C1 segment of cervical spinal cord (tissue), 14 donors: ENCODE measurements around the gene CARD11.

Experiments used
- DNase-seq, 14 donors: peaks; one replicate each; lab custom pipeline; 2025; lab: John Stamatoyannopoulos, UW

CARD11 gene

DNA sequence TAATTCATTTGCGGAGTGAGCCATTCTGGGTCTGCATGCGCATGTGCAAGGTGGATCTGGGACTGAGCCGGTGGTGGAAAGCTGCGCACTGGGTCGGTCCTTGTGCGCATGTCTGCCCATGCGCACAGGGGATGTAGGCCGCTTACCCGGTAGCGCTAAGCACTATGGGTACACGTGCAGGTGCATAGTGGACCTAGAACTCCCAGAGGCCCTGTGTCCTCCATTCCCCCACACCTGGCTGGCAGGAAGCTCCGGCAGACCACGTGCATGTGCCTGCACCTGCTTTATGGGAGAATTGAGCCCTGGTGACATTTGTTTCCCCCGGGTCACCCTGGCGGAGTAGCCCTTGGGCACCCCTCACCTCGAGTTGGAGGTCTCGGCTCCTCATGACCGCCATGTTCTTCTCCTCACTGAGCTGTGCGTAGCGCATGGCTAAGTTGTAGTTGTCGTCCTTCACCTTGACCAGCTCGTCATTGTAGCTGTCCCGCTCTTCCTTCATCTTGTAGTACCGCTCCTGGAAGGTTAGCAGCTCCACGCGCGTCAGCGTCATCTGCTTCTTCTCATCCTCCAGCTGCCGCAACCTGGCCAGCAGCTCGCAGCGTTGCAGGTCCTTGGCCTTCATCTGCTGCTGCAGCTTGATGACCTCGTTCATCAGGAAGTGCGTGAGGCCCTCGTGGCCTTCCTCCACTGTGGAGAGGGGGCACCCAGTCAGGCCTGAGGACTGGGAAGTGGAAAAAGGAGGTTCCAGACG is 99.6 kb downstream of the CARD11 start:
- DNase-seq = no peak

DNA sequence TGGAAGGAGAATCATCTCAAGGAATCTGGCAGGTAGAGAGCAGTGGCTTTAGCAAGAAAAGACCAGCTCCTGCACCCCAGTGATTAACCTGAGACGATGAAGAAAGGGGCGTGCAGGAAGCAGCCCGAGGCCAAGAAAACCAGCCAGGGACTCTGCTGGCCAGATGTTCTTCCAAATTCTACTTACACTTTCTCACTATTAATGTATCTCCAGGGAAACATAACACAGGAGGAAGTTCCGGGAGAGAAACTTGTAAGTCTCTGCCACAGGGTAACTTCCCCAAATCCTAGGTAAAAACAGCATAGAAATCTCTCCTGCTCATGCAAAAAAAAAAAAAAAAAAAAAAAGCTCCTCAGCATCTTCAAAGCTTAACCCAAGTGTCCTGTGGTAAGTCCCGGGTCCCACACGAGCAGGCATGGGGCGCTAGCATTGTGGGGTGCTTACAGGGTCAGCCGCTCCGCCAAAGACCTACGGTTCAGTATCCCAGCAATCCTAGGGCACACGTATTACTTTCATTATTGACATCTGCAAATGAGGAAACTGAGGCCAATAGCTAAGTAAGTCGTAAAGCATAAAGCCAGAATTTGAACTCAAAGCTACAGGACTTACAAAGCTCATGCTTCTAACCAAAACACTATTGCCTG is 102.3 kb downstream of the CARD11 start:
- DNase-seq = no peak

DNA sequence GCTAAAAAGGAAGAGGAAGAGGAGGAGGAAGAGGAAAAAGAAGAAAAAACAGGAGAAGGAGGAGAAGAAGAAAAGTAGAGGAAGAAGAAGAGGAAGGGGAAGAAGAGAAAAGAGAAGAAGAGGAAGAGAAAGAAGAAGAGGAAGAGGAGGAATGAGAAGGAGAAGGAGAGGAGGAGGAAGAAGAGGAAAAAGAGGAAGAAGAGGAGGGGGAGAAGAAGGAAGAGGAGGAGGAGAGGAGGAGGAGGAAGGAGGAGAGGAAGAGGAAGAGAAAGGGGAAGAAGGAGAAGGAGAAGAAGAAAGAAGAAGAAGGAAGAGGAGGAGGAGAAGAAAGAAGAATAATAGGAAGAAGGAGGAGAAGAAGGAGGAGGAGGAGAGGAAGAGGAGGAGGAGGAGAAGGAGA is 103.2 kb downstream of the CARD11 start:
- no peak for DNase-seq

DNA sequence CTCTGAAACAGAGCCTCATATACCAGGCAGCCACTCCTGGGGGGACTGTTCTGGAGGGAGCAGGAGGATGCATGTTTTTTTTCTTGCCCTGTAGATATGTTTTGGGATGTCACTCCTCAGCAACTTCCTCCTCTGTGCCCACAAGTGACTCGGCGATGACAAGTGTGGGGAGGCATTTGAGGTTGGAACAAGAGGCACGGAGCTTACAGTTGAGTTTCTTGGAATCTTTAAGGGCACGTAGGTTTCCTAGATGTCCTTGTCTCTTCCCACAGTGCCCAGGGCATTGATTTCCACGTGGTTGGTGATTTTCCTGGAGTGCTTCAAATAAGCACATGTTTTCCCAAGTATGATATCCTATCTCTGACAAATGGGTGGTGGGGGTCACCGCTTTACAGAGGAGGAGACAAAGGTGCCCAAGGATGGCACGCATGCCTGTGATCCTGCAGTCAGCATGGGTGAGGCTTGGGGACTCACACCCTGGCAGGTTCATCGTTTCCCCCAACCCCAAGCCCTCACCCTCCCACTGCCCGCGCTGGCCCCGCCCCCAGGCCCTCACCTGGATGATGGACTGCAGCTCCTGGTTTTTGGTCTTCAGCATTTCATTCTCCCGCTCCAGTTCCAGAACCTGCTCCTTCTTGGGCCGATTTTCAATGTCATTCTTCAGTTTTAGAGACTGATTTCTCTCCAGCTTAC is 104.3 kb downstream of the CARD11 start:
- no peak for DNase-seq

DNA sequence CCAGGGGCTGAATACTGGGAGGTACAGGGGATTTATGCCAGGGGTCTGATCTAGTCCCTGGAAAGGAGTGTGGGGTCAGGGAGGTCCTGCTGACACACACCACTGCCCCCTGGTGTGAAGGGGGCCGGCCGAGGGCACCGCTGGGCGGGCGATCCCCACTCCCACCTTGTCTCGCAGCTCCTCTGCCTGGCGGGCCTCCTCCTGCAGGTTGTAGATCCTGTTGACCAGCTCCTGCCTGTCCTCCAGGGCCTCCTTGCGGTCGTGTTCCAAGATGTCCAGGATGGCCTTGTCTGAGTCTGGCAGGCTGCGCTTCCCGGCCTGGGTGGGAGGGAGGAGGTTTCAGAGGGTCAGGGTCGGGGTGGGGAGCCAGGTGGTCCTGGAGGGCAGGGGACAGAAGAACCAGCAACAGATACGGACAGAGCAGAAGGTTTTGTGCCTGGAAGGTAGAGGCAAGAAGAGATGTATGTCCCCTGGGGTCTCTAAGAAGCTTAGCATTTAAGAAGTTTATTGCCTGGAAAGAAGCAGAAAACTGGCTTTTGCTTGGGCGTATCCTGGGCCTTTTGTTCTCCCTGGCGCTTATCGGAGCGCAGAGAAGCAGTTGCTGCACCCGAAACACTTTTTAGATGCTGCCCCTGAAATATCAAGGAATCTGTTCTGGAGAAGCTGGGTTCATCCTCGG is 105.0 kb downstream of the CARD11 start:
- no peak for DNase-seq

DNA sequence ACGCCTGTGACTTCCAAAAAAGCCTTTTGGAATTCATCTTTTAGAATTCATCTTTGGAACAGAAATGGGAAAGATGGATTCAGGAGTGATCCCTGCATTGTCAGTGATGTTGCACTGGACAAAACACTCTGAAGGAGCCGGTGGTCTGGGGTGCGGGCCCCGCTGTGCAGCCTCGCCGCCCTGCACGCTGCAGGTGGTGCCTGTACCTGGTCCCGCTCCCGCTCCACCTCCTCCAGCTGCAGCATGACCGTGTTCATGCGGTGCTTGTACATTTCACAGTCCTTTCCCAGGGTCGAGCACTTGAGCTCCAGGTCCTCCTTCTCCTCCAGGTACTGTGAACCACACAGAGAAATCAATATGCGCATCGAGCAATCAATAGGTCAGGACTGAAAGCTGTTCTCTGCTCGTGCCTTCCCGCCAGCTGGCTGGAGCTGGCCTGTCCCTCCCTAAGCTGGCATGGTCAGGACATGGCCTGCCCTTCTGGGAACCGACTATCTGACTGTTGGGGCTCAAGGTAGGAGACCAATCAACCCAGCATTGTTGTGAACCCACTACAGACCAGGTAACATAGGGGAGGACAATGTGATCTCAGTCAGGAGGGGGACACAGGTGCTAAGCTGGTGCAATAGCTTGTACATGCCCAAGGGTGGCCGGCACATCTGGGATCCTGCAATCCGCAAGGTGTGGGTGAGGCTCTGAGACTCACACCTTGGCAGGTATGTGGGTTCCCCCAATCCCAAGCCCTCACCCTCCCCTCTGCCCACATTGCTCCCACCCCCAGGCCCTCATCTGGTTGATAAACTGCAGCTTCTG is 105.8 kb downstream of the CARD11 start:
- DNase-seq = no peak

DNA sequence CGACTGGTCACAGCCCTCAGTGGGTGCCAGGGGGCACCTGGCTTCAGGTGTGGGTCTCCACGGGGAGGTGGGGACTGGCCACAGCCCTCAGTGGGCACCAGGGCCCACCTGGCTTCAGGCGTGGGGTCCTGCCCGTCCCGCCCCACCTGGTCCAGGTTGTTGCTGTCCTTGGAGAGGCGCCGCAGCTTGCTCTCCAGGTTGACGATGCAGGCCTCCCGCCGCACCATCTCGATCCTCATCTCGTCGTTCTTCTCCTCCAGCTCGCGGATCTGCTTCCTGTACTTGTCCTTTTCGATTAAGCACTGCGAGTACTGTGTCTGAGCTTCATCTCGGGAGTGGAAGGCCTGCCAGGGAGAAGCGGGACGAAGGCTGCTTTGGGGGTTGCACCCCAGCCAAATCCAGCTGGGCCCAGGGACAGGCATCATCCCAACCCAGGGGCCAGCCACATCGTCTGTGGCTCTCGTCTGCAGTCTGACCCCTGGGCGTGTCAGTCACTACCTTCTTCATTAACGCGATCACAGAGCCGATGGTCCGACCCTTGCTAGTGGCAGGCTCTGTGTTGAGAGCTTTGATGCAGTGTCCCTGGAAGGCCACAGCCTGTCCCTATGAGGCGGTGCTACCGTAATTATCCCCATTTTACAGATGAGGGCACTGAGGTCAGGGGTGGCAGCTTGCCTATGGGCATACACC is 106.6 kb downstream of the CARD11 start:
- DNase-seq = no peak

DNA sequence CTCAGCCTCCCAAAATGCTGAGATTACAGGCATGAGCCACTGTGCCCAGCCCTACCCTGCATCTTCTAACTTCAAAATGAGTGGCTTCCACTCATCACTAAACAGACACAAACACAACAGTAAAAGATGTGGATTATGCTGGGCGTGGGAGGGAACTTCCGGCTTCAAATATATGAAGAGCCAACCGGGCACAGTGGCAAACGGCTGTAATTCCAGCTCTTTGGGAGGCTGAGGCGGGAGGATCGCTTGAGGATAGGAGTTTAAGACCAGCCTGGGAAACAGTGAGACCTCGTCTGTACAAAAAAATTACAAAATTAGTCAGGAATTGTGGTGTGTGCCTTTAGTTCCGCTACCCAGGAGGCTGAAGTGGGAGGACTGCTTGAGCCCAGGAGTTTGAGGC is 107.4 kb downstream of the CARD11 start:
- DNase-seq = no peak

DNA sequence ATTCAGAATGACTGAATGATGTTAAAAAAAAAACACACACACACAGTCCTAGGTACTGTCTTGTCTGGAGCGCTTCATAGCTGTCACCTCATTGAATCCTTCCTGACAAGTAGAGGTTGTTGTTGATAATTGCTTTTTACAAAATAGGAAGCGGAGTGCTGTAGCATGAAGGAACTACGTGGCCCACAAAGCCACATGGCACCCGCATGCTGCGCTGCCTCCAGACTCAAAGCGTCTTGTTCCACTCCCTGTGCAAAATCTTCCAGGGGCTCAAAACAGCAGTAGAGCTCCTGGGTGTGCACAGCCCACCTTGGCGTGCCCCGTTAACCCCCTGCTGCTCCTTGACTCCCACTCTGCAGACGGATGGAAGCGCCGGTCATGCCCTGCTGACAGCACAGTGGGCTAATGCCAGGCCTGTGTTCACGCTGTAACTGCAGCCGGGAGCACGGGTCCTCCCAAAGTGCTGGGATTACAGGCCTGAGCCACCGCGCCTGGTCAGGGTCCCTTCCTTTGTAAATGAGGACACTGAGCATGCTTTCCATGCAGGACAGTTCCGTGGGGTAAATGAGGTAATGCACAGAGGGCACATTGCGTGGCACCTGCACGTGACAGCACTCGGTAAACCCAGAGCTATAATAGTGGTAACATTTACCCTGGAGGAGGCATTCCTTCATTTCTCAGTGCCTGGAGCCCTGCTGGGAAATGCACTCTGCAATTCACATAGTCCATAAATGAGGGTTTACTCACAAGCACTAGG is 108.5 kb downstream of the CARD11 start:
- peak in 1 of 14 donors; percentile 22 for DNase-seq

DNA sequence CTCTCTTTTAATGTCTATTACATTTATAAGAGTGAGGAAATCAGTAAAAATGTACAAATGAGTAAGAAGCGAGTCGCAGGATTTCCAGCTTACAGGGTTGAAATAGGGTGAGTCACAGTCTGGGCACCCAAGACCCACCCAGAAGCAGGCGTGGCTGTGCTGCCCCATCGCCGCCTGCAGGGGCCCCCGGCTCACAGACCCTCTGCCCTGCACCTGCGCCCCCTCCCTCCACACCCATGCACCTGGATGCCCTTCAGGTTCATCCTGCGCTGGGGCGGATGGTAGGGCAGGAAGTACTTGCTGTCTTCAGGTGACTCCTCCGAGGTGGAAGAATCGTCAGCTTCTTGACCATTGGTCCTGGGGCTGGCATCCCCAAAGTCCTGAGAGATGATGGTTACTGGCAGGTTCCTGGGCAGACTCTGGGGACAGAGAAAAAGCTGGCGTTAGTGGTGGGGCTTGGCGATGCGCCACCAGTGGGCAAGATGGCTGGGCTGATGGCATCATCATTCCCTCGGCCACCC is 109.4 kb downstream of the CARD11 start:
- DNase-seq = no peak

DNA sequence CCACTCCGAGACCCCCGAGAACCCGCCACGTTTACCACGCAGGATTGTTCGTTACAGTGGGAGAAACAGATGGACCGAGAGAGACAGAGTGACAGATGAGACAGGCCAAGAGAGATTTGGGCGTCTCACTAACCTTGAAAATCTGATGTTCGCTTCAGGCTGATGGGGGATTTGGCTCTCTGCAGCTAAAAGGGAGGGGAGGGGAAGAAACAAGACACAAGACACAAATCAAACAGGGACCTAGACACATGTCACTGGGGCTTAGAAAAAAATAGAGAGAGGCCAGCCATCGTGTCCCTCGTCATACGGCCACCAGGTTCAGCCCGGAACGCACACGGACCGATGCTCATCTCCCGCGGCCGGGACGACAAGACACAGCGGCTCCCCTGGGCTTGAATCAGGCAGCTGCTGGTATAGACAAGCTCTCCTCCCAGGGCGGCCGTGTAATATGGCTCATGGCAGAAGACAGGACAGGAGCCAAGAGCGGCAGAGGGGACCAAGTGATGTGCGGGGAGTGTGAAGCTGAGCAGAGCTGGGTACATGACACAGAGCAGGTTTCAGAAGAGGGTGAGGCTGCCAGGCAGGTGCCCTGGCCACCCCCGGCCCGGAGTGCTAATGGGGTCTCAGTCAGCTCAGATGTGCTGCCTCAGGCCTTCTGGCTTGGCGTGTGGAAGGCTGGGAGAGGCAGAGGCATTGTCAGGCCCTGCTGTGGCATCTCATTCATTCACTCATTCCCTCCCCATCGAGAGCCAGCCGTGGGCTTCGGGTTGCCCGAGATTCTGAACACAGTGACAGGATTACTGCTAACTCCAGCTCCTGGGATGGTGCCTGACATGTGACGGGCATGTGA is 111.0 kb downstream of the CARD11 start:
- DNase-seq = no peak

DNA sequence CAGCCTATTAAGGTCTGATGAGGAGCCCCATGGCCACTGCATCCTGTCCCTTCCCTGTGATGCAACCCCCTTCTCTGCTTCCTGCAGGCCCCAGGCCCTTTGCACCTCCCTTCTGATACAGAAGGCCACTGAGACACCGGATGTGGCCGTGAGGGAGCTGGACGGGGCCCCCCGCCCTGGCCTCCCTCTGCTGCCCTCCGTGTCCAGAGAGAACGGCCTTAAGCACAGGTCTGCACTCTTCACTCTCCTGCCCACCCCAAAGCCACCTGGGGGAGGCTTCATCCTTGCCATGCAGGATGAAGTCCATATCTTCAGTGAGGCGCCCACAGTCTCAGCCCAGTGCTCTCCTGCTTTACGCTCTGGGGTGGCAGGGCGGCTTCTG is 112.6 kb downstream of the CARD11 start:
- no peak for DNase-seq

DNA sequence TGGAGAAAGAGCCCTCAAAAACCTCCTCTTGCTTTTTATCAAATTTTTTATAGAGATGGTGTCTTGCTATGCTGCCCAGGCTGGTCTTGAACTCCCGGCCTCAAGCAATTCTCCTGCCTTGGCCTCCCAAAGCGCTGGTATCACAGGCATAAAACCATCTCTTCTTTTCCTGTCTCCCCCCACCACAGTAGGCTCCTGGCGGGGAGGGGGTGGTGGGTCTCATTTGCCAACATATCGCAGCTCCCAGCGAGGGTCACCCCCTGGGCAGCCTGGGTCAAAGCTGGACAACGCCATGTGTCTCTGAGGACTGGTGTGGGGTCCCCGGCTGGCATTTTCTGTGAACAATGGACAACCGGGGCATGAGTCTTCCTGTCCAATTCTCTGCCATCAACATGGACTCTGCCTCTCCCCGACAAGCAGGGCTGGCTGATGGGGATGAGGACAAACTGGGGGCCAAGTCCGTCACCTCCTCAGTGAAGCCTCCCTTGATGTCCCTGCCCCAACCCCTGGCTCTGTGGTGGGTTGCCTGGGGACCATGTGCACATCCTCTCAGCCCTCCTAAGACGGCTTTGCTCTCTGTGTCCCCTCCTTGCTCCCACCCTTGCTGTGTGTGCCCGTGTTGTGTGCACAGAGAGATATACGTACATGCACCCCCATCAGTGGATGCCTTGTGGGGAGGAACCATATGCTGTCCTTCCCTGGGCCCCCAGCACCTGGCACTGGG is 113.2 kb downstream of the CARD11 start:
- no peak for DNase-seq

DNA sequence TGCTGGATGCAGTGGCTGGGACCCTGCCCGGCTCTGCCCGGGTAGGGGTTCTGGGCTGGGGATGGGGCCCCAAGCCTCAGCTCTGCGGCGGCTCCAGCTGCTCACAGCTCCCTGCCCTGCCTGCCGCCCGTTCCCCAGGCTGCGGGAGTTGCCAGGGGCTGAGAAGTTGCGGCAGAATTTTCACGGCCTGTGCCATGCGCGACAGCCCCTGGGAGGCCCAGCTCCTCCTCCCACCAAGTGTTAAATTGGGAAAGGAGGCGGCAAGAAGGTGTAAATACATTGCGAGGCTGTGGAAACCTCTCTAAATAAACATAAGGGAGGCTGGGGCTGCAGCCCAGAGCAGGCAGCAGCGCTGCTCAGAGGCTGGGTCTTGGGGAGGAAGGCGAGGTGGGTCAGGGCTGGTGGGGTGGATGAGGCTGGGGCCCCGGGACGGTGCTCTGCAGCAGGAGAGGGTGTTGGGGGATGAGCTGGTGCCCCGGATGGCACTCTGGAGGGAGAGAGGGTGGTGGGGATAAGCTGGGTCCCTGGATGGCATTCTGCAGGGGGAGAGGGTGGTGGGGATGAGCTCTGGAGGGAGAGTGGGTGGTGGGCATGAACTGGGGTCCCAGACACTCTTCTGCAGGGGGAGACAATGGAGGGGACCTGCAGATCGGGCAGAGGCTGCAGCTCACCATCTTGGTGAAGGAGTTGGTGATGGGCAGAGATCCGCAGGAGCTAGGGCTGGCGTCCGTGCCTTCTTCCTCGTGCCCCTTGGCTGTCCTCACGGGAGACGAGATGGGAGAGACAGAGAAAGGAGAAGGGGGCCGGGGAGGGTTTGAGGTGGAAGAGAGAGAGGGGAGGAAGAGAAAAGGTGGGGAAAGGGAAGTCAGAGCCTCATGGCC is 114.1 kb downstream of the CARD11 start:
- DNase-seq = no peak

DNA sequence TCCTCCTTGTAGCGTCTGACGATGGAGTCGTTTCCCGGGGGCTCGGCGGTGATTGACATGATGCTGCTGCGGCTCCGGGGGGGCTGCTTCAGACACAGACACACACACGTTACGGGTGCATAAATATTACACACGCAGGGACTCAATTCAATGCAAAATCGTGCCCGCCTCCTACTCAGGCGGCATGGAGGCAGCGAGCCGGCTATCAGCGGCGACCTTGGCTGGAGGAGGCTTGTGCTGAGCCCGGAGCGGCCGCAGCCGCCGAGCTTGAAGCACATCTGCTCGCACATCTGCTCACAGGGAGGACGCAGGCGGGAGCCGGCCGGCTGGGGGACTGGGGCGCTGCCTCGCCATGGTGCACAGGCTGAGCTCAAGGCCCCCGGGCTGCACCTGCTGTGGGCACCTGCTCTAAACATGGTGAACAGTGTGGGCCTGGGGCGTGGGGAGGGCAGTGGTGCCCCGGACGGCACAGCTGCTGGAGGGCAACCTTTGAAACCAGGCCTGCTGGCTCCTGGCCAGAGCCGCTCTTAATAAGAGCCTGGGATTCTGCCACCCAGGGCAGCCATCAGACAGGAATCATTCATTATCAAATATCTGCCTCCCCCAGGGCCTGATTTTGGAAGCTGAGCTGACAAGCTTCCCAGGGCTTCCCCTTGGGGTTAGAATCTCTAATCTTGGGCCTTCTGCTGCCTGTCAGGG is 114.9 kb downstream of the CARD11 start:
- no peak for DNase-seq

DNA sequence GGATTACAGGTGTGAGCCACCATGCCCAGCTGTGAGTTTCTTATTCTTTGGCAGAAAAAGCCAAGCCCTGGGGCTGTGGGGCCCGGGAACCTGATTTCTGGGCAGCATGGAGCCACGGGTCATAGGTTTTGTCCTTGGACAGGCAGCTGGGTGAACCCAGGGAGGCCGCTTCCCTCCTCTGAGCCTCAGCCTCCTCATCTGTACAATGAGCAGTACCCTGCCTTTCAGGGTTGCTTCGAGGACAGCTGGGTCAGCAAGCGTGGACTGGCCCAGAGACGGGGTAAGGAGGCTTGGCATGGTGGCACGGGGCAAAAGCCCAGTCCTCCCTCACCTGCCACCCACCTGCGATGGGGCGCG is 115.4 kb downstream of the CARD11 start:
- DNase-seq = no peak

DNA sequence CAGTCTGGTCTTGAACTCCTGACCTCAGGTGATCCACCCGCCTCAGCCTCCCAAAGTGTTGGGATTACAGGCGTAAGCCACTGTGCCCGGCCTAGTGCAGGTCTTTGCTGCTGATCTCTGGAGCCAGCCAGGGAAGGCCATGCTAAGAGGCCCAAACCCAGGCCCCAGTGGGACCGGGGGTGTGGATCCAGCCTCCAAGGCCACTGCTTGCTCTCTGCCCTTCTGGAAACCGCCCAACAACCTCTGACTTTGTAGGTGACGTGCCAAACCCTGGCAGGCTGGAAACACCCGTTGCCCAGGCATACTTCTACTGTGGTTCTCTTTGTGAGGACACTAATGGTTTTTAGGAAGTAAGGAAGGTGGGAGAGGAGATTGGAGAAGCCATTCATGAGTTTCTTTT is 116.1 kb downstream of the CARD11 start:
- no peak for DNase-seq
